Measurements from ENCODE around the gene ATP2C2.

Gene ATP2C2

DNA sequence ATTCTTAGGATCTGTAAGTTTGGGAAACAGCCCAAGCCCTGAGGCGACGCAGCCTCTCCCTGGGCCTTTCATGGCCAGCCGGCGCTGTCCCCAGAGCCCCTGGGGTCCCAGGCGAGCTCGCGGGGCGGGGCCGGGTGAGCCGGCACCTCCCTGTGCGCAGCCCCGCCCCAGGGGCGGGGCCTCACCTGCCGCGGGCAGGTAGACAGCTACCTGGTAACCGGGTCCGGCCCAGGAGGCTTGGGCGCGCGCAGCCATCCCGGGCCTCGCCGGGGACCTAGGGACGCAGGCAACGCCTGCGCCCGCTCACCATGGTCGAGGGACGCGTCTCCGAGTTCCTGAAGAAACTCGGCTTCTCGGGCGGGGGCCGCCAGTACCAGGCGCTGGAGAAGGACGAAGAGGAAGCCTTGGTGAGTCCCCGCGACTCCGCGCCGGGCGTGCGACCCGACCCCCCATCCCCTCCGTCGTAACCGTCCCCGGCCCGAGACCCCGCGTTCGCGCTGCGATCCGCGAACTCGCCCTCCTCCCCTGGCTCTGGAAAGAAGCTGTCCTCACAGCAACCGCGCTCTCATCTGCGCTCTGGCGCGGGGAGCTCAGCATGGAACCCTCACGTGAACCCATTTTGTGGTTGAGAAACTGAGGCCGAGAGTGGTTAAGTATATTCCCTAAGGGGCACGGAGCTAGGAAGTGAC, at the start of gene ATP2C2:
TSS of gene ATP2C2 (plus strand) at position 231 of the 689 bp plus-strand sequence. CDS start at position 309, 78 bp downstream.
- DNase-seq (ENCODE audit: insufficient read length, low spot score) (no peak), FAIRE-seq (no peak)
- TF ChIP-seq POLR2A (IDR thresholded peaks at IDR 0.05; ENCODE audit: low read depth, low read length), result no peak

- no peak for TF ChIP-seq POLR2A (IDR thresholded peaks at IDR 0.05; ENCODE audit: low read depth, low read length)
- DNase-seq (ENCODE audit: insufficient read length, low spot score) (no peak), FAIRE-seq (no peak)
Measured at GRCh38 chr16:84319146-84319760, 49.1 kb upstream of the ATP2C2 start.

GRCh38 chr16:84320511-84320910, 47.8 kb upstream of the ATP2C2 start:
- DNase-seq (ENCODE audit: insufficient read length, low spot score) (no peak), FAIRE-seq (no peak)
- no peak for TF ChIP-seq POLR2A (IDR thresholded peaks at IDR 0.05; ENCODE audit: low read depth, low read length)

GRCh38 chr16:84321932-84322331, 46.4 kb upstream of the ATP2C2 start:
- TF ChIP-seq POLR2A (IDR thresholded peaks at IDR 0.05; ENCODE audit: low read depth, low read length), result no peak
- FAIRE-seq, result no peak

GRCh38 chr16:84322749-84323148, 45.6 kb upstream of the ATP2C2 start:
- FAIRE-seq (no peak), DNase-seq (ENCODE audit: insufficient read length, low spot score) (no peak)
- no peak for TF ChIP-seq POLR2A (IDR thresholded peaks at IDR 0.05; ENCODE audit: low read depth, low read length)

More at GRCh38 chr16:84321932-84322331, 46.4 kb upstream of the ATP2C2 start:
- no peak for DNase-seq (ENCODE audit: insufficient read length, low spot score)

- no peak for TF ChIP-seq POLR2A (IDR thresholded peaks at IDR 0.05; ENCODE audit: low read depth, low read length)
- no peak for DNase-seq (ENCODE audit: insufficient read length, low spot score)
- FAIRE-seq, result no peak
Measured at GRCh38 chr16:84323606-84324005, 44.7 kb upstream of the ATP2C2 start.

DNA sequence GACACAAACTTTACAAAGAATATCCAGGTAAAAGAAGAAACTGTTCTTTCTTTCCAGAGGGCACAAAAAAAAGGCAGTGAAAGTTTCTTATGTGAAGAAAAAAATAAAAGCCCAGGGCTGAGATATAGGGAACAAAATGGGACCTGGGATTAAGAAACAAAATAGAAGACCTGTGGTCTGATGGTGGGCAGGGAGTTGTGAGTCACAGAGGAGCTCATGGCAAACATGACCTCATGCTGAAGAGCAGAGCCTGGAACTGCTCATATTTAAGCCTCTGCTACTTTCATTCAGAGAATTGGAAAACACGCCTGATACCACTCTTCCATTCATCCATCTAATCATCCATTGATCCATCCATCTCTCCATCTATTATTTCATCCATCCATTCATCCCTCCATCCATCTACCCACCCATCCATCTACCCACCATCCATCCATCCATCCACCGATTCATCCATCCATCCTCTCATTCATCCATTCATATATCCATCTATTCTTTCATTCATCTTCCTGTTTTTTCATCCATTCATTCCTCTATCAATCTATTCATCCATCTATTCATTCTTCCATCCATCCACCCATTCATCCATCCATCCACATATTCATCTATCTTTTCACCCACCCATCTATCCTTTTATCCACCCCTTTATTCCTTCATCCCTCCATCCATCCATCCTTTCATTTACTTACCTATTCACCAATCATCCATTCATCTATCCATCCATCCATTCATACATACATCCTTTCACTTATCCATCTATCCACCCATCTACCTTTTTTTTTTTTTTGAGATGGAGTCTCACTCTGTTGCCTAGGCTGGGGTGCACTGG, 43.7 kb upstream of the ATP2C2 start:
- FAIRE-seq, result no peak
- no peak for TF ChIP-seq POLR2A (IDR thresholded peaks at IDR 0.05; ENCODE audit: low read depth, low read length)
- no peak for DNase-seq (ENCODE audit: insufficient read length, low spot score)

GRCh38 chr16:84326545-84326944, 41.8 kb upstream of the ATP2C2 start:
- no peak for DNase-seq (ENCODE audit: insufficient read length, low spot score)
- no peak for TF ChIP-seq POLR2A (IDR thresholded peaks at IDR 0.05; ENCODE audit: low read depth, low read length)
- FAIRE-seq, result no peak

DNA sequence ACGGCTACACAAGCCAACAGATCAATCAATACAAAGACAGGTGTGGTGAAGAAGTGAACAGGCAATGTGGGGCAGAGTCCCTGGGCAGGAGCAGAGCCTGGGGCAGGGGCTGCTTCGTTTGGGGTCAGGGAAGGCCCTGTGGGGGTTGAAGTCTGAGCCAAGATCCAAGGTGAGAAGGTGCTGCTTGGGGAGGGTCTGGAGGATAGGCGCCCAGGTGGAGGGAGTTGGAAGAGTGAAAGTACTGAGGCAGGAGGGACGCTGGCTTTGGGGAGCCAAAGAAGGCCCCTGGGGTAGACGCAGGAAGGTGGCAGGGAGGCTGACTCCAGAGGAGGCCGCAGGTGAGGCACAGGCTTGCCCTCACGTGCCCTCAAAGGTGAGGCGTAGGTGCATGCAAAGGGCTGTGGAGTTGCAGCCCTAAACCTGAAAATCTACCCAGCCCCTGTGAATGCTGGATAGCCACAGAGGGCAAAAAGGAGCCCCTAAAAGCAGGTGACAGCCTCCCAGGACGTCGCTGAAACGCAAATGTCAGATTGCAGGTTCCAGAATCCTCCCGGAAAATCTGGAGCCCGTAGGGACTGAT, 40.3 kb upstream of the ATP2C2 start:
- FAIRE-seq (no peak), DNase-seq (ENCODE audit: insufficient read length, low spot score) (no peak)
- no peak for TF ChIP-seq POLR2A (IDR thresholded peaks at IDR 0.05; ENCODE audit: low read depth, low read length)

DNA sequence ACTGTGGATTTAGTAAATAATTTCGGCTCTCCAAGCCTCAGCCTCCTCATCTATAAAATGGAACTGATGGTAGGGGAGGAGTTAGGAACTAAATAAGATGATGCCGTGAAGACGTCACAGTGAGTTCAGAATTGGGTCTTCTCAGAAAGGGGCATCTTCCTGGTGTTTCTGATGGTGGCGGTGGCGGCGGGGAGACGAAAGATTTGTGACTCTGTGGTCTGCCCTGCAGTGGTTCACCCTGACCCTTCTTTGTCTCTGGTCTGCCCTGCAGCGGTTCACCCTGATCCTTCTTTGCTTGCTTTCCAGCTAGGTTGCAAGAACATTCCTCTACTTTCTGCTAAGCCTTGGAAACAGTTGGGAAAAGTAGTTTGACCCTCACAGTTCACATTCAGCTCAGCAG, 39.3 kb upstream of the ATP2C2 start:
- no peak for TF ChIP-seq POLR2A (IDR thresholded peaks at IDR 0.05; ENCODE audit: low read depth, low read length)
- FAIRE-seq (no peak), DNase-seq (ENCODE audit: insufficient read length, low spot score) (no peak)

GRCh38 chr16:84329843-84330684, 38.3 kb upstream of the ATP2C2 start:
- DNase-seq (ENCODE audit: insufficient read length, low spot score) (no peak), FAIRE-seq (no peak)
- TF ChIP-seq POLR2A (IDR thresholded peaks at IDR 0.05; ENCODE audit: low read depth, low read length), result no peak

GRCh38 chr16:84330685-84331050, 37.7 kb upstream of the ATP2C2 start:
- FAIRE-seq (no peak), DNase-seq (ENCODE audit: insufficient read length, low spot score) (no peak)
- no peak for TF ChIP-seq POLR2A (IDR thresholded peaks at IDR 0.05; ENCODE audit: low read depth, low read length)

DNA sequence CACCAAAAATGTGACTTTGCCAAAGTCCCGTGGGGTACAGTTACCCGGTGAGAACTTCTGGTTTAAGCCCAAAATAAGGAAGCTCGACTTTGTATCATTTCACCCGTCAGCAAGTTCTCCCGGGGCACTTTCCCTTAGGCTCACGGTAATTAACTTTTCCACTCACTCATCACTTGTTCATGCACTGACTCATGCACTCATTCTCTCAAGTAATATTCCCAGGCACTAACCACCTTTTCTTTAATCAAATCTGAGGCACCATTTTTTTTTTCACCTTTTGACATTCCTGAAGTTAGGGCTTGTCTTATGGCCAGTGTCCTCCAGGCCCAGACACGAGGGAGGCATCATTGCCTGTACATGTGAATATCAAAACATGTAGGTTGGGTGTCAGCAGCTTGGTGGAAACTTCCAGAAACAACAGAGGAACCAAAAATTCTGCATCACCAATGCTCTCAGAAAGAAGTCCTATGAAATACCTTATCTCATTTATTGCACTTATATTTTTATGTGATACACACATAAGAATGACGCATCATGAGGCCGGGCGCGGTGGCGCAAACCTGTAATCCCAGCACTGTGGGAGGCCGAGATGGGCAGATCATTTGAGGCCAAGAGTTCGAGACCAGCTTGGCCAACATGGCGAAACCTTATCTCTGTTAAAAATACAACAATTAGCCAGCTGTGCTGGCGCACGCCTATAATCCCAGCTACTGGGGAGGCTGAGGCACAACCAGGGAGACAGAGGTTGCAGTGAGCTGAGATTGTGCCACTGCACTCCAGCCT, 36.1 kb upstream of the ATP2C2 start:
- no peak for TF ChIP-seq POLR2A (IDR thresholded peaks at IDR 0.05; ENCODE audit: low read depth, low read length)
- DNase-seq (ENCODE audit: insufficient read length, low spot score) (no peak), FAIRE-seq (no peak)

Data from H54 (cell line).